Fibroblast of lung (primary cell): ENCODE measurements around the gene SLC12A6.

ENCODE experiments used
- EZH2 ChIP-seq: IDR thresholded peaks from 2 replicates; pipeline ENCODE4 v1.5.1; 2012; ENCODE audit warnings: low read length, control low read depth, mild to moderate bottlenecking; ENCODE audit errors: missing control alignments
- TF ChIP-seq, protein P1 (sequence below), 2 donors: IDR thresholded peaks in 1 of 2; conservative IDR thresholded peaks in 1 of 2; 1 replicate in 1 of 2; 2 replicates in 1 of 2; pipeline ENCODE4 v1.5.1; 2011 to 2012; ENCODE audit warnings: low read length in 2 of 2, control low read depth in 1 of 2, inconsistent platforms in 1 of 2, low read depth in 1 of 2, mild to moderate bottlenecking in 1 of 2

DNA sequence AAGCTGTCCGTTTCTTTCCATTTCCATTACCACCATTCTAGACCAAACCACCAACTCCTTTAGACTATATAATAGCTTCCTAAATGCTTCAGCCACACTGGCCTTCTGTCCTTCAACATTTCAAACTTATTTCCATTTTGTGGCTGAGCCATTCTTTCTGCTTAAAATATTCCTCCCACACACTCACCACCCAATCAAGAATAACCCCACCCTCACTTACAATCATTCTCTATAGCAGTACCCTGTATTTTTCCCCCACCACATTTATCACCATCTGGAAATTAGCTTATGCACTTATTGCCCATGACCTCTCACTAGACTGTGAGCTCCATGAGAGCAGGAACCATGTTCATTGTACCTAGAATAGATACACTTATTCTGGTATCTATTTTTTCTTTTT is 134.3 kb downstream of the SLC12A6 start:
- no peak for TF ChIP-seq EZH2
- TF ChIP-seq, protein P1, sequence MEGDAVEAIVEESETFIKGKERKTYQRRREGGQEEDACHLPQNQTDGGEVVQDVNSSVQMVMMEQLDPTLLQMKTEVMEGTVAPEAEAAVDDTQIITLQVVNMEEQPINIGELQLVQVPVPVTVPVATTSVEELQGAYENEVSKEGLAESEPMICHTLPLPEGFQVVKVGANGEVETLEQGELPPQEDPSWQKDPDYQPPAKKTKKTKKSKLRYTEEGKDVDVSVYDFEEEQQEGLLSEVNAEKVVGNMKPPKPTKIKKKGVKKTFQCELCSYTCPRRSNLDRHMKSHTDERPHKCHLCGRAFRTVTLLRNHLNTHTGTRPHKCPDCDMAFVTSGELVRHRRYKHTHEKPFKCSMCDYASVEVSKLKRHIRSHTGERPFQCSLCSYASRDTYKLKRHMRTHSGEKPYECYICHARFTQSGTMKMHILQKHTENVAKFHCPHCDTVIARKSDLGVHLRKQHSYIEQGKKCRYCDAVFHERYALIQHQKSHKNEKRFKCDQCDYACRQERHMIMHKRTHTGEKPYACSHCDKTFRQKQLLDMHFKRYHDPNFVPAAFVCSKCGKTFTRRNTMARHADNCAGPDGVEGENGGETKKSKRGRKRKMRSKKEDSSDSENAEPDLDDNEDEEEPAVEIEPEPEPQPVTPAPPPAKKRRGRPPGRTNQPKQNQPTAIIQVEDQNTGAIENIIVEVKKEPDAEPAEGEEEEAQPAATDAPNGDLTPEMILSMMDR (conservative IDR thresholded peaks at IDR 0.05 in 1 of 2, IDR thresholded peaks at IDR 0.05 in 1 of 2; ENCODE audit: low read depth in 1 of 2, low read length in 2 of 2) = no peak
